COLO829 (cell line): Measurements from ENCODE around the gene PIEZO2.

Experiments used
- DNase-seq: peaks from one replicate; pipeline ENCODE4 v3.0.0; 2012; ENCODE audit warnings: low spot score

Gene PIEZO2

DNA sequence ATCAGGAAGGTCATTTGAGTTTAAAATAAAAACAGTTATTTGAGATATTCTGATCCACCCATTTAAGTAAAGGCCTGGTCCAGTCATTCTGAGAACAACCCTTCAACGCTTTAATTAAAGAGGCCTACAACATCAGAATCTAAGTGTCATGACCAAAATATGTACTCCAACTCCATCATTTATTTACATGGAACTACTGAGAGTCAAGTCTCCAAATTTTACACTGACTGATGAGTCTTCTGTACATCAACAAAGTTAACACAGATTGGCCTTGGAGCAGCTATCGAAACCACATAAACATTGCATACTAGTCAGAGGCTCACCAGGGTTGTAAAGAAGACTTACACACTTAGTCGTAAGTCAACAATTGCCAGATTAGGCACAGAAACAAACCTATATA, 37.1 kb downstream of the PIEZO2 start:
- DNase-seq, result no peak

DNA sequence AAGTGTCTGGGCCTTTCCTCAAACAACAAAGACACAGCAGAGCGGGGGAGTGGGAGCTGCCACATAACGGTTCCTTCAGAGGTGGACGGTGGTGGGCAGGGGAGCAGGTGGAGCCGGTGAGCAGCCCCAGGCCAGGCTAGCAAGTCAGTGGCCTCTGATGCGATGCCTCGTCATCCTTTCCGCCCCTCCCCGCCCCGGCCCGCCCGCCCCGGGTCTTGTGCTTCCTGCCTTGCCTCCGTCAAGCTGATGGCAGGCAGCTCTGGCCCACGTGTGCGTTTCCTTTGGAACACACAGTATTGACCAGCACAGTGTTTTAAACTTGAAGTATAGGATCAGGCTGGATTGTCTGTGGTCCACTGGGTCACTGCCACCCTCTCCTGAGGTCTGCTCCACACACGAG, 38.9 kb downstream of the PIEZO2 start:
- DNase-seq, result no peak

DNA sequence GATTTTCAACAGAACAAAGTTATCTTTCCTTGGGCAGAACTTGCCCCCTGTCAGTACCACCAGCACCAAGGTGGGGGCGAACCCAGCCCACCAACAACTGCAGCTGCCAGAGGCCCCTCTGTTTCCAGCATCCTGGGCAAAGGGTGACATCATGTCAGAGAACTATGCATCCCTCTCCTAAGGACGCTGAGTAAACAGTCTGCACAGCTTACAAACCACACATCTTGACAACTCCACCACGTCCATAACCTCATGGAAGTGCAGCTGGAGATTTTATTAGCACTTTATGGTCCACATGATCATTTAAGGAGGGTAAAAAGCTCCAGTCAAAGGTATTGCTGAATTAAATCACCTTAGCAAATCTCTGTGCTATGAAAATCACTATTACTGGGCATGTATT, 40.4 kb downstream of the PIEZO2 start:
- DNase-seq, result no peak

DNA sequence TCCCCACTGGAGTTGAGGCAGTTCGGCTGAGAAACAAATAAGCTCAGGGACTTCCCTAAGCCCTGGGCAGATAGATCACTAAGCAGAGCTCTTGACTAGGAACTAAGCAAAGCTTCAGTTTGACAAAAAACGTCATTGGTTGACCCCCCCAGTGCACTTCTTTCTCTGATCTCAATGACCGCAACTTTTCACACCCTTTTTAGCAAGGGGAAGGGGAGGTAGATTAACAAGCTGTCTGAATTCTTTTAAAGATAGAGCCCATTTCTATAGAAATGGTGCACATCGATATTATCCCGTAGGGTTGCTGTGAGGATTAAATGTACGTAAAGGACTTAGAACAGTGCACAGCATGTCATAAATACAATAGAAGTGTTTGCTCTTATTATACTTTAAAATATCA, 42.5 kb downstream of the PIEZO2 start:
- no peak for DNase-seq

DNA sequence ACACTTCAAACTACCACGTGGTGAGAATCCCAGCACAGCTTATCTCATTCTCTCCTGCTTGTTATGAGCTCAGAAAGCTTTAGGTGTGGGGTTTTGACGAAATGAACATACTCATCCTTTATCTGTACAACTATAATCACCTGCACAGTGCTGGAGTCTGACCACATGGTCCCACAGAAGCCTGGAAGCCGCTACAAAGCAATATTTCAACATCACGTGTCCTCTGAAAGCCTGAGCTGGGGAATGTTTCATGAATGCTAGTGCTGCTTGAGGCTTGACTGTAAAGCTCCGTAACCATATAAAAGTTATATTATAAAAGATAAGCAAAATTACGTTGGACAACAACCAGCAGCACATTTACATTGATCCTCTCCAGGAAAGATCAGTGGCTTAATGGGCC, 43.9 kb downstream of the PIEZO2 start:
- DNase-seq, result no peak

DNA sequence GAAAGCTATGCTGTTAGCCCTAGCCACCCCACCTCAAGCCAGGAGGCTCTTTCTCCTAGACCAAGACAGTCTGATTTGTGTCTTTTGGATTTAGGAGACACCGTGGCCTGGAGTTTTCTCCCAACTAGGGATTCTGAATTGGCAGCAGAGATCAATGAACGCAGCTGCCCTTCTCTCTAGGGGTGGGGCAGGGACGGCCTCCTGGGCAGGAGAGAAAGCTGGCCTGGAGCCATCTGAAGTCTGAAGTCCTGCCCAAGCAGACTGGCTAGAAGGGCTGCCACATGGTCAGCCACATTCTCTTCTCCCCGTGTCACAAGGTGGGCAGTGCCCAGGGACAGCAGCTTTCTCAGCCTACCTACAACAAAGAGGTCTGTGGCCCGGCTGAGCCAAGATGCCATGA, 45.1 kb downstream of the PIEZO2 start:
- DNase-seq, result no peak

DNA sequence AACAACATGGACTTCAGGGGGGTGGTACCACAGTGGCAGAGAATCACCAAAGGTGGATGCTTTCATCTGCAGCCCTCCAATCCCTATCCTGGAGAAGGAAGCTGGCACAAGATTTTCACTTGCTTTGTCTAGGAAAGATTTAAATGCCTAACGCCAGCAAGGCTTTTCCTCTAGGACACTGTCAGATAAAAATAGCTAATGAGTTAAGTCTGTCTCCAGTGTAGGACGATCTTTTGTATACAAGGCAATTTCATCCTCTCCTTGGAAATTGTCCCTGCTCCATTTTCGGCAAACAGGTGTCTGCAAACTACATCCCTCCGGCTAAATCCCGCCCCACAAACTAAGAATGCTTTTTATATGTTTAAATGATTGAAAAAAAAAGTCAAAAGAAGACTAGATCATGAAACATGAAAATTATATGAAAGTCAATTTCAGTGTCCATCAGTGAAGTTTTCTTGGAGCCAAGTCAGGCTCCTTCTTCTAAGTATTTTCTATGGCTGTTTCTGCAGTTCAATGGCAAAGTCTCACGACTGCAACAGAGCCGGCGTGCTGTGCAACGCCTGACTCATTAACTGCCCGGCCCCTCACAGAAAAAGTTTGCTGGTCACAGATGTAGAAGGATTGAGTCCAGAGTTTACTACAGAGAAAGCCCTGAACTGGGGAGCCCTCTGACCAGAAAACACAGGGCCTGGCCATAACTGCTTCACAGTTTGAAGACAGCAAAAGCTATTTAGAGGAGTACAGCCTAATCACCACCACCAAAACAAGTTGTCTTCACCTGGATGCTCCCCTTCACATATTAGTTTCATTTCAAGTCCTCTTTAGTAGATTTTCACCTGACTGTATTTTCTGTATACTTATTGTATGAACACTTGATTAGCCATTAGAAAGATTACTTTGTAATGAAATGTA, 52.3 kb downstream of the PIEZO2 start:
- DNase-seq, result no peak

DNA sequence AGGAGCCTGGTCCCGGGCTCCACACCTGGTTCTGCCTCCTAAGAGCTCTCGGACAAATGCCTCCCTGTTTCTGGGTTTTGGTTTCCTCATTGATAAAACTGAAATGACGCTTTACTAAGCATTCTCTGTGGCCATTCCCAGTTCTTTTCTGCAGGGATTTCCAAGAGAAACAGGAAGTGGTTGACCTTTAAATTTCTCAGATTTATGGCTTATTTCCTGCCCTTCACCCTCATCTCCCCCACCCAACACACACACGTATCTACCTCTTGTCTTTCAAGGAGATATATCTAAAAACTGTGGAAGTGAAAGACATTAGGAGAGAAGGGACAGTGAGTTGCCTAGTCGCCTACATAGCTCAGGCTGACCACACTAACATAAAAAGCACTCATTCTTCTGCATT, 53.0 kb downstream of the PIEZO2 start:
- no peak for DNase-seq

DNA sequence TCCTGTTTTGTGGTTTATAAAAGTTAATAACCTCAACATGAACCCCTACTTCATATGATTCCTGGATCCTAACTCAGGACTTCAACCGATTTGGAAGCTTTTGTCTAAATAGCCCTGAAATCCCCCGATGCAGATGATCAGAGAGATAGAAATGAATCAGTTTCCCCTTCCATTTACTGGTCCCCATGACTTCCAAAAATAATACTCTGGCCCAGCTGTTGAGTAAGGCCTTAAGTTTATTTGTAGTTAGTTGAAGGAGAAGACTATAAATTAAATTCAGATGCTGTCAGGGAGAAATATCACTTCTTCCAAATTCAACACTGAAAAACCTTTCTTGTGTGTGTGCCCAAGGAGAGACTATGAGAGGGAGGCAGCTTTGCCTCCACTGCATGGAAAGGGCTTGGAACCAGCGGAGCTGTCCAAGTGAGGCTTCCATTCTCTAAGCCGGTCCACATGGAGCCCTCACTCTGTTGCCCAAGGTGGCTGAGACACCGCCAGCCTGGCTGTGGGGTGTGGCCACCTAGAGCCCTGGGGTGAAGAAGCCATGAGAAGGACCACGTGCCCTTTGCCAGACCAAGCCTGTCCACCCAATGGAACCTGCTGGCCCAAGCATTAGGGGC, 53.6 kb downstream of the PIEZO2 start:
- no peak for DNase-seq

DNA sequence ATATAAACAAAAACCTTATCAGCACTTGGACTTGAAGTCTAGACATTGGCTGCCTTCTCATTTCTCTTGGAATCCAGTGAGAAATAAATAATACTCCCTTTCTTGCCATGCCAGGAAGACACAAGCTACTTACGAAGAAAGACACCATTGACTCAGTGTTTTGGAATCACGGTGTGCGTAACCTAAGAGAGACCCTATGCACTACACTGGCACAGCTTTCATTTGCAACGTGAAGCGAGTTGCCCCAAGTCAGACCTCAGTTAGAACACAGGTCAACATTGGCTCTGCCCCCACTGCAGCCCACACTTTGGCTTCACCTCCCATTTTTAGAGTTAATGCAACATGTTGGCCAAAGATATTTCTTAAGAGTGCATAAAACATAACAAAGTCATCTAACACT, 54.2 kb downstream of the PIEZO2 start:
- DNase-seq, result no peak

DNA sequence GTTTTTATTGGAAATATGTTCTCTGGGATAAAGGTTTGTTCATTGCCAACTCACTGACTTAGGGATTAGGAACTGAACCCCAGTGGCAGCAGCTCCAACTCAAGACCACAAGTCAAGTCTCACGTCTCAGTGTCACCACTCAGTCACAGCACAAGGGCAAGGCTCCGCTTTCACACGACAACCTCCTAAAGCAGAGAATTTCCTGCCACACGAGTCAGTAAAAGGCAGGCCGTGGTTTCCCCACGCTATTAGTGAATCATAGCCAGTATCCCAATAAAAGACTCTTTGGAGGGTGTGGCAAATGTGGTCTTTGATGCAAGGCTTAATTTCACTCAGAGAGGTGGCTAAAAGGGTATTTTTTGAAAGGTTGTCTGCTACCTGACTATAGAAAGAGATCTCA, 57.6 kb downstream of the PIEZO2 start:
- no peak for DNase-seq

DNA sequence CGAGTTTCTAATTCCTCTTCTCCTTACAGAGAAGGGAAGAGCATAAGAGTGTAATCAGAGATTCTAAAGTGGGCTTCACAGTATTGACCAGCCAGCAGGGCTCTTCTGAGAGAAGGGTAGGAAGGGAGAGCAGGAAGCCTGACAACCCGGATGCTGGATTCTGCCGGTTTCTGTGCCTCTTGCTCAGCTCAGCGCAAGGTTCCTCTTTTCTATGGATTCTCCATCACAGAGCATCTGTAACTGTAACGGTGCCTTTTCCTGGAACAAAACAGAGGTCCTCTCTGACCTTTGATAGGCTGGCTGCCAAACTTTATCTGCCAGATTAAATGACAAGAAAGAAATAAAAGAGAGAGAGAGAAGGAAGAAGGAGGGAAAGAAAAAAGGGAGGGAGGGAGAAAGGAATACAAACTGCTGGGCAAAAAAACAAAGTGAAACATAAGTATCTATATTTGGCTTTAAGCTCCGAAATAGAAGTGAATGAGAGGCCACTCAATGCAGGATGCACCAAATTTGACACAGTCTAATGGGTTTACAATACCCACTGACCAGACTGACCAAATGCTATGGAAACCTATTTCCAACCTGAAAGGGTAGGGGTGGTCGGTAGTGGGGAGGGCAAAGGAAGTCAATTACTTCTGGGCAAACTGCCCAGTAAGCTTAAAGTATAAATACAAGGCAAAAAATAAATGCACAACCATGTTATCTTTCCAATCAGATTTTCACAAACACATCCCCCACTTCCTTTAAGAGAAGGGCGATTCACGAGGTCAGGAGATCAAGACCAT, 59.2 kb downstream of the PIEZO2 start:
- DNase-seq, result no peak

DNA sequence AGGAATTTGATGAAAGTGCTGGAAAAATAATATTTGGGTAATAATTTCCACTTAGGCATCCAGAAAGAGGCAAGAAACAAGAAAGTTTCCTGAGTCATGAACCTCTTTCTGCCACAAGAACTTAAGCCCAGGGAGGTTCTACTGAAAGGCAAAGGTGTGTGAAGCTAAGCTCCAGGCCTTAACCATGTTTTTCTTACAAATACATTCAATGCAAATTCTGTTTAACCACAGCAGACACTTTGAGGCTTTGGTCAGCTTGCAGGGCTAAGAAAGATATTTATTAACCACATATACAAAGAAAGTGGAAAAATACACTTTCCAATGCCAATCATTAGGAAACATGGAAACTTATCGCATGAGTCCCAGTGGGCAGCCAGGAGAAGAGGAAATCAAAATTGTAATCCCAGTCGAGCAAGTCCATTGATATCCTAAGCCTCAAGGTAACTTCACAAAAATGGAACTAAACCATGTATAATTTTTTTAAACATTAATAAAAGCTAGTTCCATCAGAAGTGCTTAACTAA, 68.3 kb downstream of the PIEZO2 start:
- DNase-seq, result no peak

DNA sequence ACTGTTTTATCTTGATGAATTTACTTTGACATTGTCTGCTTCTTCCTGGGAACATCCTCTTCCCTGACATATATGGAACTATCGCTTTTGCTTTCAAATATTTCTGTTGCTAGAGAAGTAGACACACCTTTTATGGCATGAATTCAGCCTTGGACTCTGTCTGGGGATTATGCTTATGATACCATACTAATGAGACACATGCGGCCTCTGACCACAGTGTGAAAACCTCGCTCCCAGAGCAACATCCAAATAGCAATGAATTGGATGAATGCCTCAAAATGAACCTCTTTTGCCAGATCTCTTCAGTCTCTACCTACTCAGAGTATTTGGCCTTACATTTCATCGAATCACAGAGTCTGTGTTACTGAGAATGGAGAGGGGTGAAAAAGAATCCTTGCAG, 70.9 kb downstream of the PIEZO2 start:
- no peak for DNase-seq

DNA sequence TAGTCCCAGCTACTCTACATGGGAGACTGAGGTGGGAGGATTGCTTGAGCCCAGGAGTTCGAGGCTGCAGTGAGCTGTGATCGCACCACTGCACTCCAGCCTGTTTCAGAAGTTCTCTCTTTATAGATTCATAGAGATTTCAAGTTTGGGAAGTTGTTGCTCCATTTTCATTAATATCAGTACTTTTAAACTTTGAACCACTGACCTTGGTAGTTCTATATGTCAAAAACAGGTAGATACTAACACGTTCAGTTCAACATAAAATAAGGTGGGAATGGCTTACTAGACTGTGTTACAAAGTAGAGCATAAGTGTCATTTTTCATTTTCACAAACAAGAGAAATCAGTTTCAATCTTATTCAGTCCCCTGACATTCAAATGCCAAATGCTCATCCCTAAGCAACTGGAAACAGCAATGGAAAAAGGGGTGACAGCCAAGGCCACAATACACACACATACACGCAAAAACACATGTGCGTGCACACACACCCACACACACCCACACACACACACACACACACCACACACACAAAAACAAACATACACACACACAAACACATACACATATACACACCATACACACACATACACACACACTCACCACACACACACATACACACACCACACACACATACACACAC, 71.7 kb downstream of the PIEZO2 start:
- no peak for DNase-seq

DNA sequence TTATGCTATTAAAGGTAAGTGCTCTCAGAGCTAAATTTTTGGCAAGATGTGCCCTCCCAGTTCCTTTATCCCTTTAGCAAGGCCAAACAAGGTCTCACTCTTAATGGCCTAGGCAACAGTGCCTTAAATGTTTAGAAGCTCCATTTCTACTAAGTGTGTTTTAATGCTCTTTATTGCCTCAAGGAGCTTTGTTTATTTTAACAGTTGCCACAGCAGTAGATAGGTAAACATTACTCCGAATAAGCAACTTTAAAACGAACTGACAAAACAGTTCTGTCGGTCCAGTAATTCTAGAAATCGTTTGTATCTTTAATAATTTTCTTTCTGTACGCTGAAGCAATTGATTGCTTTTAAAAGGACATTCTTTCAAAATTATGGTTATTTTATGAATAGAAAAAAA, 74.5 kb downstream of the PIEZO2 start:
- DNase-seq, result no peak

DNA sequence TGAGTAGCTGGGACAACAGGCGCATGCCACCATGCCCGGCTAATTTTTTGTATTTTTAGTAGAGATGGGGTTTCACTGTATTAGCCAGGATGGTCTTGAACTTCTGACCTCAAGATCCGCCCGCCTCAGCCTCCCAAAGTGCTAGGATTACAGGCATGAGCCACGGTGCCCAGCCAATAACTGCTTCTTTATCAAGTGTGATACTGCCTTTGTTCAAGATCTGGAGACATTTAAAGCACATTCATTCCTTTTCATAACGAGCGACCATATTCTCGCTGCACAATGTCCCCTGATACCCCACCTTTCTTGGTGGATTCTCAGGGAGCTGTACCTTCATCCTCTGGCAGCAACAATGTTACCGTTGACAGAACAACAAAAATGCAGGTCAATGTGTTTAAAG, 75.4 kb downstream of the PIEZO2 start:
- no peak for DNase-seq

DNA sequence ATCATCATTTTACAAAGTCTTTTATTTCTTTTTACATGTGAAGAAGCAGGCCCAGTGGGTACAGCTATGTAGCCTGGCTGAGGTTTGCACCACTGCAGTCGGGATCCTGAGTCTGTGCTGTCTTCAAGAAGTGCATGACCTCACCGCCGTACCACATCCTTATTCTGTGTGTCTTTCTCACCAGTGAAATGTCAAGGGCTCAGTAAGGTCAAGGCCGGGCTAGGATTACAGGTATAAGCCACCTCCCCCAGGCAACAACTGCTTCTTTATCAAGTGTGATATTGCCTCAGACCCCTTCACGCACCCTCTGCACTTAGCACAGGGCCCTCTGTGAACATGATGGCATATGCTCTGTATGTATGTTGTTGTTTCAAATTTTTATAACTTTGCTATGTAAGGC, 76.7 kb downstream of the PIEZO2 start:
- DNase-seq, result no peak

DNA sequence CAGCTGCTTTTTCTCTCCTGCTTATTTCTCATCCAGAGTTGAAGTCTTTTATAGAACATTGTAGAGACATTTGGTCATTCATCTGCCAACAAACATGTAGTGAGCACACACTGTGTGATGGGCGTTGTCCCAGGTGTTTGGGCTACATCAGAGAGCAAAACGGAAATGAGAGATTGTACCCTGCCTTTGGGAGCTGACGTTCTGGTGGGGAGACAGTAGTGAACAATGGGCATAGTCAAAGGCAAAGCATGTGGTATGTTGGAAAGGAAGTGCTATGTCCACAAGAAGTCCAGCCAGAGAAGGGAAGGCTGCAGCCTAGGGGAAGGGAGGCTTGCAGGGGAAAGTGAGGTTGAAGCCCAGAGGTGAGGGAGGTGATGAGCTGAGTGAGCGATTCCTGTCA, 78.1 kb downstream of the PIEZO2 start:
- DNase-seq, result no peak

DNA sequence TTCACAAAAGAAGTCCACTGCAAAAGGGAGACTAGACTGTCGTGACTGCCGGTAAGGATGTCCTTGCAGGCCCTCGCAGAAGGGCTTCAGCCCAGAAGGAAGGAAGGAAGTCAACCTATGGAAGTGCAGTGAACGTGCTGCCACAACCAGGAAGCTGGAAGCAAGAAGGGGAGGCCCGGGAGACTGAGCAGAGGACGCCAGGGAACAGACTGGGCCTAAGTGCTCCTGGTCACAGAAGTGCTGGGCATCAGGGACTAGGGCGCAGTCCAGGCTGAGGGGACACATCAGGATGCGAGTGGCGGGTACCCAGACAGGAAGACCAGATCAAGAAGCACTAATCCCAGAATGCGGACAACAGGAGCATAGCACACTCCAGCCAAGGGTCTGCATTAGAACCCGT, 78.8 kb downstream of the PIEZO2 start:
- no peak for DNase-seq

DNA sequence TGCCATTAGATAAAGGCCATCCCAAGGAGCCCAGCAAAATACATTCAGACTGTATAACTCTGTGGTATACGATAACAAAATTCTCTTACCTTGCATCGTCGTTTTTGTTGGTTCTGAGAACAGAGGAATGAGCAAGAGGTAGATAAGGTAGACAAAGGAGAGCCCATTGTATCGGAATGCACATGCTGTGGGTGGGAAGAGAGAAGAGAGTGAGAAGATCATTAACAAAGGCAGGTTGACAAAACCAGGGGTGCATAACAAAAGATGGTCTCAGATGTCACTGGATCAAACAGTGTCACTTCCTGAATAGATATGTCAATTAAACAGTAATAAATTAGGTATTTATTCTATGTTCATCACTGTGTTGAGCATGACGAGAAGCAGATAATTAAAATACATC, 83.3 kb downstream of the PIEZO2 start:
- no peak for DNase-seq

DNA sequence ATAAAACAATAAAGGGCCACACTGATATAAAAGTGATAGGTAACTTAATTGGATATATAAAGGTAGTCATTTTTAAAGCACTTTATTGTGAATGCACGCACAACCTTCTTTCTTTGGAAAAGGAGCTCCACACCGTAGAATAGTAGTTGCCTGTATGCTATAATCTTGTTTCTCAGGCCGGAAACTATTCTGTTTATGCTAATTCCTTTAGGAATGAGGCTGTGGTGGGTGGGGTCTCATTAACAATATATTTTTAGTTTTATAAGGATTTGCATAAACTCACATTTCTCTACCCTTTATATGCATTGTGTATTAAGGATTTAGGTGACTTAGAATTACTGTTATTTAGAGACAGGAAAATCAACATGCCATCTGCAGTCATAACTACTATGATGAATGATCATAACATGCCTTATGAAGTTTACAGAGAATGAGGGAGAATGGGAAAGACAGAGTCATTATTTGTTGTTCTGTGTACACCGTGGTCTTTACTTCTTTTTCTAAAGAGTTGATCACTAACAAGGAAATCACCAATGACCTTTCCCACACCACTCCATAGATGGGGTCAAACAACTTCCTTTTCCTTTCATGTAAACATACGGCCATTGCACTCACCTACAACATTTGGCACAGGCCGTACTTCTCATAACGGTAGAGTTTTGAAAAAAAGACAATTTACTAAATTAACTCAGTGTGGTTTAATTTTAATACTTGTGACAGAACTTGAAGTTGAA, 84.5 kb downstream of the PIEZO2 start:
- no peak for DNase-seq
